ENCODE data around the gene C1QL2. TPM values are rescaled to one million over a fixed set of nuclear protein-coding genes. Genes with fewer than 3 reads are reported as not detected.

The C1QL2 gene
- polyA plus RNA-seq, 1 donor, result not detected

DNA sequence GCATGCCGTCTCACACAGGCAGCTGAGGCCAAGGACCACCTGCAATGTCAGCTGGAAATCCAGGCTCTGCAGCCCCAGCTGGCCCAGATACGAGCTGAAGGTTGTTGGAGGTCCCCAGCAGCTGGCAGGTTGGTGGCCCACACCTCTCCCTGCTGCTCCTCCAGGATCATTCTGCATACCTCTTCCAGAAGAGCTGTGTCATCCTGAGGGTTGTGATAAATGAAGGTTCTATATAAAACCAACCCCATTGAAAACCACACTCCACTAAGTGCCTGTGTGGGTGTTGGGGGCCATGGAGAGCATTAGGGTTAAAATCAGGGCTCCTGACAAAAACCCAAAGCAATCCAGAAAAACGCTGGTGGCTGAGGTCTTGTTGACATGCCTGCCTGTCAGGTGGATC, 50.4 kb downstream of the C1QL2 start:
- DNase-seq (ENCODE audit: low read depth), result no peak

DNA sequence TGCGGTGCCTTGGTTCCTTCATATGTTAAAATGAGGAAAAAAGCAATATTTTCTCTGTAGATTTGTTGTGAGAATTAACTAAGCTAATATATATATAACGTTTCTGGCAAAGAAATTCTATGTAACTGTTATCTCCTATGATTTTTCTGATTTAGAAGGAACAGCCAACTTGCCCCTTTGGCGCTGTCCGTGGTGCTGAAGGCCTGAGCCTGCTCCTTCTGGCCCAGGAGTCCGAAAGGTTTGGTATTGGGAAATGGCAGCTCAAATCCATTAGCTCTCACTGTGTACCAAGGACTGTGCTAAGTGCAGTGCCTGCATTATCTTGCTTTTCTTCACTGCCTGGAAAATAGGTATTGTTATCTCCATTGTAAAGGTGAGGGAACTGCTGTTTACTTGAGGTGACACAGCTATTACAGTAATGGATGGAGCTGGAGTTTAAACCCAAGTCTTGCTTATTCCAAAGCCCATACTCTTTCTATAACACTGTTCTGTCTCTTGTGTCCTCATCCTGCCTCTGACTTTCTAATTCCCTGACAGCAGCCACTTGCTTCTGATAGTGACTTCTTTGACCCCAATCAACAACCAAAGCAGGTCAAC, 52.2 kb downstream of the C1QL2 start:
- no peak for DNase-seq (ENCODE audit: low read depth)

Other genes starting within 250 kb of the C1QL2 start
- gene MARCO, start 216.6 kb downstream of the C1QL2 start, polyA plus RNA-seq (ENCODE audit: insufficient read length), result 1.4 TPM
- gene STEAP3, start 65.1 kb upstream of the C1QL2 start, polyA plus RNA-seq (ENCODE audit: insufficient read length), result 23.4 TPM
- 5.8 TPM for gene C2orf76, start 208.1 kb upstream of the C1QL2 start, polyA plus RNA-seq (ENCODE audit: insufficient read length)
- 224 TPM for gene DBI, start 208.2 kb upstream of the C1QL2 start, polyA plus RNA-seq (ENCODE audit: insufficient read length)

All from forelimb muscle (tissue), 1 donor.